GM13977 (cell line): ENCODE results near the gene TAC3.

ENCODE experiments used
- DNase-seq: peaks from one replicate; pipeline ENCODE4 v3.0.0; 2012; ENCODE audit warnings: low spot score
- CTCF ChIP-seq: IDR thresholded peaks from 2 replicates; pipeline ENCODE4 v1.5.1; 2012; ENCODE audit warnings: mild to moderate bottlenecking, control low read depth; ENCODE audit not compliant: insufficient read depth; ENCODE audit errors: extremely low read depth, missing control alignments
- in situ Hi-C: fragments of 300-500 bp; cut with MboI; formaldehyde crosslinking; loops from one replicate; pipeline ENCODE4 v1.12.0; 2022; ENCODE audit warnings: low sequenced_read_pairs, low pct_unique_long_range_greater_than_20kb, mixed read lengths, inconsistent platforms; ENCODE audit not compliant: unreplicated experiment

Gene TAC3

GRCh38 chr12:57011438-57012424 is 4.6 kb downstream of the TAC3 start:
- no peak for TF ChIP-seq CTCF
- no peak for DNase-seq
- in situ Hi-C loops: no loop called here

GRCh38 chr12:57010627-57011247 is 5.6 kb downstream of the TAC3 start:
- TF ChIP-seq CTCF: no peak
- DNase-seq: no peak
- in situ Hi-C loops: no loop called here

GRCh38 chr12:57009949-57010626 is 6.2 kb downstream of the TAC3 start:
- no peak for DNase-seq
- in situ Hi-C loops: loop anchor here (10.0 kb wide), 1 partner anchor 165 kb away; no protein-coding TSS in a partner anchor
- TF ChIP-seq CTCF: no peak

DNA sequence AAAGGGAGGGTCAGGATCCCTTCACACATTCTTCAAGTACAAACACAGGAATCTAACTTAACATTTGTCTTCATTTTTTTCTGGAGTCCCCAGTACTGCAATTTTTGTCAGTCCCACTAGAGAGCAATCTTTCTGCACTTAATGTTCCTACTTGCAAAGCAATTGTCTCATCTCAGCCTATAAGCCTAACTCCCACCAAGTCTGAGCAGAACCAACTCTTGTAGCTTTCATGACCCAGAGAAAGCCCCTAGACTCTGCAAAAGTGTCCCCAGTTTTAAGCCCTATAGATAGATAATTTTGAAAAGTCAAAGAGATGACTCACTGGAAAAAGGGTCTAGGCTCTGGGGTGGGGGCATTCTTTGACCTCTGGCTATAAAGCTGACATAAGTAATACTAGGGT is 8.2 kb downstream of the TAC3 start:
- in situ Hi-C loops: loop anchor here (10.0 kb wide), 1 partner anchor 167 kb away; no protein-coding TSS in a partner anchor
- peak; percentile 72 for DNase-seq
- peak; percentile 67 for TF ChIP-seq CTCF

DNA sequence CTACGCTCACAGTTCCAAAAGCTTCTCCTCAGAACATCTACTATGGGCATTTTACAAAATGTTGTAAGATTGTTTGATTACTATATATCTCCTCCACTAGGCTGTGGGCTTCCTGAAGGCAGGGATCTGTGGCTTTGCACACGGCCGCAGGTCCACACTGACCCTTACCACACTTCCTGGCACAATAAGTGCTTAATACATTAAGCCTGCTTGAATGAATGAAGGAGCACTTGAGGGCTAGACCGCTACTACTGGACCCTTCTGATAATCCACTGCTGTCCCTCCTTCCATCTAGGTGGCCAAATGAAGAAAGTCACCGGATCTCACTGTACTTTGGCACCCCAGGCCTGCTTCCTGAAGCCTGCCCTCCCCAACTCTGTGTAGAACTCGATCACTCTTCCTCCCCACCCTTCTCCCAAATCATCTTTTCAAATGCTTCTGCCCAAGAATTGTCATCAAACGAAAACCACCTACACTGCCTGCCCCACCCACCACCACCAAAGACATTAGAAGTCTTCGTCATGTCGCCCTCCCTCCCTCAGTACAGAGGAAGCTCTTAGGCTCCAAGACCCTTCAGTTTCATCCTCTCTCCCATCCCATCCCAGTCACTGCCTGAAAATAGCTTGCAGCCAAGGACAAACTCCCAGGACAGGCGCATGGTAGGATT is 9.4 kb downstream of the TAC3 start:
- no peak for DNase-seq
- no peak for TF ChIP-seq CTCF
- in situ Hi-C loops: loop anchor here (10.0 kb wide), 1 partner anchor 168 kb away; no protein-coding TSS in a partner anchor
